GM23338 (cell line): ENCODE data around the gene SNTB2. TPM values are rescaled to one million over a fixed set of nuclear protein-coding genes. Genes with fewer than 3 reads are reported as not detected.

ENCODE experiments used
- ATAC-seq: fragments of 200-7000 bp; cut with Tn5 transposase; 3 replicates; pipeline ENCODE4 v1.9.1; 2020
- DNase-seq: peaks from one replicate; pipeline ENCODE4 v3.0.0-alpha.2; 2015; ENCODE audit warnings: low spot score
- H2AFZ ChIP-seq: fragments of 200-600 bp; sonication (generic); 2 replicates; pipeline ENCODE4 v1.8.0; 2016; ENCODE audit warnings: antibody characterized with exemption, mild to moderate bottlenecking, moderate library complexity
- H3F3A ChIP-seq: fragments of 200-600 bp; sonication (generic); replicated peaks from 2 replicates; pipeline ENCODE4 v1.8.0; 2017; ENCODE audit warnings: antibody characterized with exemption, mixed run types, low read depth
- H3K27ac ChIP-seq: fragments of 200-600 bp; sonication (generic); 2 replicates; pipeline ENCODE4 v1.6.1; 2016; ENCODE audit warnings: low read depth
- H3K27me3 ChIP-seq: fragments of 200-600 bp; sonication (generic); 2 replicates; pipeline ENCODE4 v1.8.0; 2016; ENCODE audit warnings: mild to moderate bottlenecking, mixed run types, moderate library complexity; ENCODE audit not compliant: insufficient read depth
- H3K36me3 ChIP-seq: fragments of 200-600 bp; sonication (generic); 2 replicates; pipeline ENCODE4 v1.8.0; 2016; ENCODE audit warnings: mild to moderate bottlenecking; ENCODE audit not compliant: insufficient read depth
- H3K4me1 ChIP-seq: fragments of 200-600 bp; sonication (generic); 2 replicates; pipeline ENCODE4 v1.8.0; 2016; ENCODE audit warnings: mild to moderate bottlenecking, moderate library complexity; ENCODE audit not compliant: insufficient read depth
- H3K4me2 ChIP-seq: fragments of 200-600 bp; sonication (generic); 2 replicates; pipeline ENCODE4 v1.7.1; 2017; ENCODE audit warnings: mixed run types
- H3K4me3 ChIP-seq: fragments of 200-600 bp; sonication (generic); 2 replicates; pipeline ENCODE4 v1.6.1; 2016; ENCODE audit warnings: mixed run types
- H3K79me2 ChIP-seq: fragments of 200-600 bp; sonication (generic); replicated peaks from 2 replicates; pipeline ENCODE4 v1.8.0; 2017; ENCODE audit warnings: mild to moderate bottlenecking; ENCODE audit not compliant: insufficient read depth
- H3K9me2 ChIP-seq: fragments of 200-600 bp; sonication (generic); 2 replicates; pipeline ENCODE4 v1.8.0; 2017; ENCODE audit not compliant: insufficient read depth
- H4K20me1 ChIP-seq: fragments of 200-600 bp; sonication (generic); replicated peaks from 2 replicates; pipeline ENCODE4 v1.8.0; 2017; ENCODE audit warnings: mild to moderate bottlenecking; ENCODE audit not compliant: insufficient read depth
- H3K27ac Mint-ChIP-seq: 2 replicates; pipeline ENCODE4 v1.8.0; 2020; ENCODE audit warnings: inconsistent platforms, mild to moderate bottlenecking, moderate library complexity, mixed read lengths
- H3K27me3 Mint-ChIP-seq: 3 replicates; pipeline ENCODE4 v1.8.0; 2022; ENCODE audit warnings: low read depth, mild to moderate bottlenecking, moderate library complexity, mixed read lengths, inconsistent platforms; ENCODE audit not compliant: insufficient read depth, poor library complexity
- H3K36me3 Mint-ChIP-seq: 3 replicates; pipeline ENCODE4 v1.8.0; 2021; ENCODE audit warnings: low read depth, mild to moderate bottlenecking, inconsistent platforms, moderate library complexity, mixed read lengths
- H3K4me1 Mint-ChIP-seq: 3 replicates; pipeline ENCODE4 v1.8.0; 2020; ENCODE audit warnings: mild to moderate bottlenecking, inconsistent platforms, mixed read lengths
- H3K4me3 Mint-ChIP-seq: 3 replicates; pipeline ENCODE4 v1.8.0; 2021; ENCODE audit warnings: moderate library complexity, mild to moderate bottlenecking, inconsistent platforms, mixed read lengths
- H3K9me3 Mint-ChIP-seq: 3 replicates; pipeline ENCODE4 v1.8.0; 2020; ENCODE audit warnings: moderate library complexity, mild to moderate bottlenecking, inconsistent platforms, mixed read lengths
- CREB1 ChIP-seq: fragments of 250-450 bp; sonication (Bioruptor Pico); IDR thresholded peaks from 2 replicates; pipeline ENCODE4 v1.5.0; 2020; ENCODE audit warnings: low read depth, mild to moderate bottlenecking, moderate library complexity
- EZH2 ChIP-seq: fragments of 200-600 bp; sonication (generic); IDR thresholded peaks from one replicate; pipeline ENCODE4 v1.8.0; 2017; ENCODE audit warnings: antibody characterized with exemption, mild to moderate bottlenecking, low read depth; ENCODE audit not compliant: unreplicated experiment
- EZH2phosphoT487 ChIP-seq: fragments of 200-600 bp; sonication (generic); IDR thresholded peaks from one replicate; pipeline ENCODE4 v1.8.1; 2018; ENCODE audit warnings: antibody characterized with exemption; ENCODE audit not compliant: unreplicated experiment
- JUNB ChIP-seq: IDR thresholded peaks from one replicate; pipeline ENCODE4 v1.6.1; 2016; ENCODE audit warnings: antibody characterized with exemption; ENCODE audit not compliant: unreplicated experiment
- NANOG ChIP-seq: IDR thresholded peaks from 2 replicates; pipeline ENCODE4 v1.6.1; 2016; ENCODE audit warnings: antibody characterized with exemption, borderline replicate concordance
- POLR2AphosphoS5 ChIP-seq: IDR thresholded peaks from 2 replicates; pipeline ENCODE4 v1.6.1; 2016; ENCODE audit warnings: antibody characterized with exemption, low read depth
- STAT1 ChIP-seq: IDR thresholded peaks from one replicate; pipeline ENCODE4 v1.6.1; 2016; ENCODE audit warnings: antibody characterized with exemption; ENCODE audit not compliant: unreplicated experiment
- ZNF114 ChIP-seq: fragments of 250-450 bp; sonication (Bioruptor Pico); IDR thresholded peaks from 2 replicates; pipeline ENCODE4 v1.5.0; 2020; ENCODE audit warnings: mild to moderate bottlenecking, moderate library complexity
- ZNF331 ChIP-seq: fragments of 250-450 bp; sonication (Bioruptor Pico); IDR thresholded peaks from 2 replicates; pipeline ENCODE4 v1.5.0; 2020; ENCODE audit warnings: low read depth, mild to moderate bottlenecking, moderate library complexity
- polyA plus RNA-seq: library from polyadenylated mRNA; unstranded; fragments of >200 nt; fragmentation: Nextera tagmentation; extraction: Ambion mirVana; gene quantifications from 2 replicates; pipeline ENCODE4 v1.2.1, GENCODE V29; 2016
- total RNA-seq: library from RNA; depleted of rRNA; stranded (reverse); fragments of >200 nt; shearing (Covaris generic); gene quantifications from 2 replicates; pipeline ENCODE4 v1.2.3, GENCODE V29; 2014
- TF ChIP-seq, protein P1 (sequence below): fragments of 250-450 bp; sonication (Bioruptor Pico); IDR thresholded peaks from 2 replicates; pipeline ENCODE4 v1.5.0; 2020; ENCODE audit warnings: mild to moderate bottlenecking, moderate library complexity
- TF ChIP-seq, protein P2 (sequence below), 2 experiments: fragments of 200-600 bp in 1 of 2; sonication (generic) in 1 of 2; conservative IDR thresholded peaks; 2 replicates each; pipeline versions ENCODE4 v1.5.1 to v1.6.1; 2016 to 2017; ENCODE audit warnings: antibody characterized with exemption in 2 of 2, low read depth in 2 of 2, mild to moderate bottlenecking in 2 of 2, moderate library complexity in 1 of 2
- TF ChIP-seq, protein P3 (sequence below): IDR thresholded peaks from 2 replicates; pipeline ENCODE4 v1.6.1; 2016; ENCODE audit warnings: antibody characterized with exemption
- TF ChIP-seq, protein P4 (sequence below): IDR thresholded peaks from one replicate; pipeline ENCODE4 v1.6.1; 2018; ENCODE audit warnings: antibody characterized with exemption; ENCODE audit not compliant: unreplicated experiment

Gene SNTB2
- total and polyA plus RNA-seq, 2 experiments from 2014 or later: 4.8 to 42.7 TPM

DNA sequence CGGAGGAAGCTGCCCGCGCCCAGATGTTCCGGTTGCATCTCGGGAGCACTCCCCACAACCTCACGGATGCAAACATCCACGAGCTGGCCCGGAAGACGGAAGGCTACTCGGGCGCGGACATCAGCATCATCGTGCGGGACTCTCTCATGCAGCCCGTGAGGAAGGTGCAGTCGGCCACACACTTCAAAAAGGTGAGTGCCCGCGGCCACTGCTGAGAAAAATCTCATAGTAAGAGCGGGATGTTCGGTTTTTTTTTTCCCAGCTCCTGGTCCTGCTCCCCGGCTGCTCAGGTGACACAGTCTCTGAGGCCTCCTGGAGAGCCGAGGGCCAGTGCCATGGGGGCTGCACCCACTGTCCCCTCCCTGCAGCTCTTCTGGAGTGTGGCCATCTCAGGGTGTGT, 134.1 kb downstream of the SNTB2 start:
- Histone ChIP-seq H3K4me1 (no peaks in the 10 kb centered on the region), H4K20me1 (peaks cover 24% of the 10 kb centered on the region), H3K36me3 (peaks cover 4% of the 10 kb centered on the region), H3K4me3 (no peak overlapping the region), H3K27me3 (no peaks in the 10 kb centered on the region), H3F3A (peaks cover 8% of the 10 kb centered on the region; the same call in 1 of the 2 replicates), H3K4me2 (no peak overlapping the region), H3K79me2 (peaks cover 17% of the 10 kb centered on the region), H2AFZ (no peak overlapping the region), H3K27ac (no peak overlapping the region), H3K9me2 (no peaks in the 10 kb centered on the region)
- DNase-seq (no peak), ATAC-seq (no peak)
- no peak for TF ChIP-seq STAT1
- TF ChIP-seq ZNF114 (CRISPR knock-in tag): no peak
- TF ChIP-seq POLR2AphosphoS5: no peak
- no peak for TF ChIP-seq EZH2
- TF ChIP-seq, protein P1, sequence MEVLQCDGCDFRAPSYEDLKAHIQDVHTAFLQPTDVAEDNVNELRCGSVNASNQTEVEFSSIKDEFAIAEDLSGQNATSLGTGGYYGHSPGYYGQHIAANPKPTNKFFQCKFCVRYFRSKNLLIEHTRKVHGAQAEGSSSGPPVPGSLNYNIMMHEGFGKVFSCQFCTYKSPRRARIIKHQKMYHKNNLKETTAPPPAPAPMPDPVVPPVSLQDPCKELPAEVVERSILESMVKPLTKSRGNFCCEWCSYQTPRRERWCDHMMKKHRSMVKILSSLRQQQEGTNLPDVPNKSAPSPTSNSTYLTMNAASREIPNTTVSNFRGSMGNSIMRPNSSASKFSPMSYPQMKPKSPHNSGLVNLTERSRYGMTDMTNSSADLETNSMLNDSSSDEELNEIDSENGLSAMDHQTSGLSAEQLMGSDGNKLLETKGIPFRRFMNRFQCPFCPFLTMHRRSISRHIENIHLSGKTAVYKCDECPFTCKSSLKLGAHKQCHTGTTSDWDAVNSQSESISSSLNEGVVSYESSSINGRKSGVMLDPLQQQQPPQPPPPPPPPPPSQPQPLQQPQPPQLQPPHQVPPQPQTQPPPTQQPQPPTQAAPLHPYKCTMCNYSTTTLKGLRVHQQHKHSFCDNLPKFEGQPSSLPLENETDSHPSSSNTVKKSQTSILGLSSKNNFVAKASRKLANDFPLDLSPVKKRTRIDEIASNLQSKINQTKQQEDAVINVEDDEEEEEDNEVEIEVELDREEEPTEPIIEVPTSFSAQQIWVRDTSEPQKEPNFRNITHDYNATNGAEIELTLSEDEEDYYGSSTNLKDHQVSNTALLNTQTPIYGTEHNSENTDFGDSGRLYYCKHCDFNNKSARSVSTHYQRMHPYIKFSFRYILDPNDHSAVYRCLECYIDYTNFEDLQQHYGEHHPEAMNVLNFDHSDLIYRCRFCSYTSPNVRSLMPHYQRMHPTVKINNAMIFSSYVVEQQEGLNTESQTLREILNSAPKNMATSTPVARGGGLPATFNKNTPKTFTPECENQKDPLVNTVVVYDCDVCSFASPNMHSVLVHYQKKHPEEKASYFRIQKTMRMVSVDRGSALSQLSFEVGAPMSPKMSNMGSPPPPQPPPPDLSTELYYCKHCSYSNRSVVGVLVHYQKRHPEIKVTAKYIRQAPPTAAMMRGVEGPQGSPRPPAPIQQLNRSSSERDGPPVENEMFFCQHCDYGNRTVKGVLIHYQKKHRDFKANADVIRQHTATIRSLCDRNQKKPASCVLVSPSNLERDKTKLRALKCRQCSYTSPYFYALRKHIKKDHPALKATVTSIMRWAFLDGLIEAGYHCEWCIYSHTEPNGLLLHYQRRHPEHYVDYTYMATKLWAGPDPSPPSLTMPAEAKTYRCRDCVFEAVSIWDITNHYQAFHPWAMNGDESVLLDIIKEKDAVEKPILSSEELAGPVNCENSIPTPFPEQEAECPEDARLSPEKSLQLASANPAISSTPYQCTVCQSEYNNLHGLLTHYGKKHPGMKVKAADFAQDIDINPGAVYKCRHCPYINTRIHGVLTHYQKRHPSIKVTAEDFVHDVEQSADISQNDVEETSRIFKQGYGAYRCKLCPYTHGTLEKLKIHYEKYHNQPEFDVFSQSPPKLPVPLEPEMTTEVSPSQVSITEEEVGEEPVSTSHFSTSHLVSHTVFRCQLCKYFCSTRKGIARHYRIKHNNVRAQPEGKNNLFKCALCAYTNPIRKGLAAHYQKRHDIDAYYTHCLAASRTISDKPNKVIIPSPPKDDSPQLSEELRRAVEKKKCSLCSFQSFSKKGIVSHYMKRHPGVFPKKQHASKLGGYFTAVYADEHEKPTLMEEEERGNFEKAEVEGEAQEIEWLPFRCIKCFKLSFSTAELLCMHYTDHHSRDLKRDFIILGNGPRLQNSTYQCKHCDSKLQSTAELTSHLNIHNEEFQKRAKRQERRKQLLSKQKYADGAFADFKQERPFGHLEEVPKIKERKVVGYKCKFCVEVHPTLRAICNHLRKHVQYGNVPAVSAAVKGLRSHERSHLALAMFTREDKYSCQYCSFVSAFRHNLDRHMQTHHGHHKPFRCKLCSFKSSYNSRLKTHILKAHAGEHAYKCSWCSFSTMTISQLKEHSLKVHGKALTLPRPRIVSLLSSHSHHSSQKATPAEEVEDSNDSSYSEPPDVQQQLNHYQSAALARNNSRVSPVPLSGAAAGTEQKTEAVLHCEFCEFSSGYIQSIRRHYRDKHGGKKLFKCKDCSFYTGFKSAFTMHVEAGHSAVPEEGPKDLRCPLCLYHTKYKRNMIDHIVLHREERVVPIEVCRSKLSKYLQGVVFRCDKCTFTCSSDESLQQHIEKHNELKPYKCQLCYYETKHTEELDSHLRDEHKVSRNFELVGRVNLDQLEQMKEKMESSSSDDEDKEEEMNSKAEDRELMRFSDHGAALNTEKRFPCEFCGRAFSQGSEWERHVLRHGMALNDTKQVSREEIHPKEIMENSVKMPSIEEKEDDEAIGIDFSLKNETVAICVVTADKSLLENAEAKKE (CRISPR knock-in tag): no peak
- TF ChIP-seq ZNF331: no peak
- TF ChIP-seq, protein P2, sequence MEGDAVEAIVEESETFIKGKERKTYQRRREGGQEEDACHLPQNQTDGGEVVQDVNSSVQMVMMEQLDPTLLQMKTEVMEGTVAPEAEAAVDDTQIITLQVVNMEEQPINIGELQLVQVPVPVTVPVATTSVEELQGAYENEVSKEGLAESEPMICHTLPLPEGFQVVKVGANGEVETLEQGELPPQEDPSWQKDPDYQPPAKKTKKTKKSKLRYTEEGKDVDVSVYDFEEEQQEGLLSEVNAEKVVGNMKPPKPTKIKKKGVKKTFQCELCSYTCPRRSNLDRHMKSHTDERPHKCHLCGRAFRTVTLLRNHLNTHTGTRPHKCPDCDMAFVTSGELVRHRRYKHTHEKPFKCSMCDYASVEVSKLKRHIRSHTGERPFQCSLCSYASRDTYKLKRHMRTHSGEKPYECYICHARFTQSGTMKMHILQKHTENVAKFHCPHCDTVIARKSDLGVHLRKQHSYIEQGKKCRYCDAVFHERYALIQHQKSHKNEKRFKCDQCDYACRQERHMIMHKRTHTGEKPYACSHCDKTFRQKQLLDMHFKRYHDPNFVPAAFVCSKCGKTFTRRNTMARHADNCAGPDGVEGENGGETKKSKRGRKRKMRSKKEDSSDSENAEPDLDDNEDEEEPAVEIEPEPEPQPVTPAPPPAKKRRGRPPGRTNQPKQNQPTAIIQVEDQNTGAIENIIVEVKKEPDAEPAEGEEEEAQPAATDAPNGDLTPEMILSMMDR (conservative IDR thresholded peaks at IDR 0.05; ENCODE audit: low read depth in 2 of 2): no peak
- TF ChIP-seq EZH2phosphoT487: no peak
- no peak for TF ChIP-seq NANOG
- TF ChIP-seq, protein P3, sequence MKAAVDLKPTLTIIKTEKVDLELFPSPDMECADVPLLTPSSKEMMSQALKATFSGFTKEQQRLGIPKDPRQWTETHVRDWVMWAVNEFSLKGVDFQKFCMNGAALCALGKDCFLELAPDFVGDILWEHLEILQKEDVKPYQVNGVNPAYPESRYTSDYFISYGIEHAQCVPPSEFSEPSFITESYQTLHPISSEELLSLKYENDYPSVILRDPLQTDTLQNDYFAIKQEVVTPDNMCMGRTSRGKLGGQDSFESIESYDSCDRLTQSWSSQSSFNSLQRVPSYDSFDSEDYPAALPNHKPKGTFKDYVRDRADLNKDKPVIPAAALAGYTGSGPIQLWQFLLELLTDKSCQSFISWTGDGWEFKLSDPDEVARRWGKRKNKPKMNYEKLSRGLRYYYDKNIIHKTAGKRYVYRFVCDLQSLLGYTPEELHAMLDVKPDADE: no peak
- TF ChIP-seq CREB1 (CRISPR knock-in tag): no peak
- TF ChIP-seq, protein P4, sequence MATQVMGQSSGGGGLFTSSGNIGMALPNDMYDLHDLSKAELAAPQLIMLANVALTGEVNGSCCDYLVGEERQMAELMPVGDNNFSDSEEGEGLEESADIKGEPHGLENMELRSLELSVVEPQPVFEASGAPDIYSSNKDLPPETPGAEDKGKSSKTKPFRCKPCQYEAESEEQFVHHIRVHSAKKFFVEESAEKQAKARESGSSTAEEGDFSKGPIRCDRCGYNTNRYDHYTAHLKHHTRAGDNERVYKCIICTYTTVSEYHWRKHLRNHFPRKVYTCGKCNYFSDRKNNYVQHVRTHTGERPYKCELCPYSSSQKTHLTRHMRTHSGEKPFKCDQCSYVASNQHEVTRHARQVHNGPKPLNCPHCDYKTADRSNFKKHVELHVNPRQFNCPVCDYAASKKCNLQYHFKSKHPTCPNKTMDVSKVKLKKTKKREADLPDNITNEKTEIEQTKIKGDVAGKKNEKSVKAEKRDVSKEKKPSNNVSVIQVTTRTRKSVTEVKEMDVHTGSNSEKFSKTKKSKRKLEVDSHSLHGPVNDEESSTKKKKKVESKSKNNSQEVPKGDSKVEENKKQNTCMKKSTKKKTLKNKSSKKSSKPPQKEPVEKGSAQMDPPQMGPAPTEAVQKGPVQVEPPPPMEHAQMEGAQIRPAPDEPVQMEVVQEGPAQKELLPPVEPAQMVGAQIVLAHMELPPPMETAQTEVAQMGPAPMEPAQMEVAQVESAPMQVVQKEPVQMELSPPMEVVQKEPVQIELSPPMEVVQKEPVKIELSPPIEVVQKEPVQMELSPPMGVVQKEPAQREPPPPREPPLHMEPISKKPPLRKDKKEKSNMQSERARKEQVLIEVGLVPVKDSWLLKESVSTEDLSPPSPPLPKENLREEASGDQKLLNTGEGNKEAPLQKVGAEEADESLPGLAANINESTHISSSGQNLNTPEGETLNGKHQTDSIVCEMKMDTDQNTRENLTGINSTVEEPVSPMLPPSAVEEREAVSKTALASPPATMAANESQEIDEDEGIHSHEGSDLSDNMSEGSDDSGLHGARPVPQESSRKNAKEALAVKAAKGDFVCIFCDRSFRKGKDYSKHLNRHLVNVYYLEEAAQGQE: no peak
- TF ChIP-seq JUNB: no peak
- Mint-ChIP-seq H3K27ac (no peak overlapping the region), H3K4me3 (no peak overlapping the region), H3K36me3 (peaks cover 86% of the 10 kb centered on the region), H3K4me1 (no peaks in the 10 kb centered on the region; the same call in 2 of the 3 replicates), H3K27me3 (peaks cover 14% of the 10 kb centered on the region), H3K9me3 (no peaks in the 10 kb centered on the region)
